ENCODE results near the gene HSD17B11.

GRCh38 chr4:87299898-87300297, 91.1 kb downstream of the HSD17B11 start:
- TF ChIP-seq POLR2A (IDR thresholded peaks at IDR 0.05; ENCODE audit: low read length) (no peak), GATA1 (IDR thresholded peaks at IDR 0.05; ENCODE audit: low read depth, low read length) (no peak)

All from erythroblast (primary cell).